AG20443 (cell line): ENCODE data around the gene TMEM150B.

ENCODE experiments used
- DNase-seq: peaks from one replicate; pipeline ENCODE4 v3.0.0; 2012; ENCODE audit warnings: low spot score, mixed read lengths

Gene TMEM150B

DNA sequence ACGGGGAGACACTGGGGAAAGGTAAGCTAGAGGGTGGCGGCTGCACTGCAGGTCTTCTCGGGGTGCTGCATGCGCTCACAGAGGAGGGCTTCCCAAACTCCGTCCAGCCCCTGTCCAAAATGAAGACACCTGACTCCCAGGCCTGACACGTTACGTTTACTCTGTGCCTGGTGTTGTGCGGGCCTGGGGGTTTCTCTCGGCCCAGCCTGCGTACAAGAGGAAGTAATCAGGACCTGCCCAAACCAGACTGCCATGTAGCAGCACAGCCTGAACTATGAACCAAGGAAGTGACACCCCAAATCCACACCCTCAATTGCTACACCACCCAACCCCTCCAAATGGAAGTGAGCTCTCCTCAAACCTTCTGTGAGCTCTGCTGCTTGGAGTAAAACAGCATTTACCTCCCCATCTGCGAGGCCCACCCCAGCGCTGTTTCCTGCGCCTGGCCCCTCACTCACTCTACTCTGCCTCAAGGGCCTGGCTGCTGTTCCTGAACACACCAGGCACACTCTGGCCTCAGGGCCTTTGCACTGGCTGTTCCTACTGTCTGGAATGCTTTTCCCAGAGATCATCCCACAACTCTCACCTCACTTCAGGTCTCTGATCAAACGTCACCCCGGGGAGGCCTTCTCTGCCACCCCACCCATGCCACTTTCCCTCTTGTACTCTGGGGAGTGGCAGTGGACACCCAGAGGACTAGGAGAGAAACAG, 48.3 kb downstream of the TMEM150B start:
- DNase-seq = no peak

DNA sequence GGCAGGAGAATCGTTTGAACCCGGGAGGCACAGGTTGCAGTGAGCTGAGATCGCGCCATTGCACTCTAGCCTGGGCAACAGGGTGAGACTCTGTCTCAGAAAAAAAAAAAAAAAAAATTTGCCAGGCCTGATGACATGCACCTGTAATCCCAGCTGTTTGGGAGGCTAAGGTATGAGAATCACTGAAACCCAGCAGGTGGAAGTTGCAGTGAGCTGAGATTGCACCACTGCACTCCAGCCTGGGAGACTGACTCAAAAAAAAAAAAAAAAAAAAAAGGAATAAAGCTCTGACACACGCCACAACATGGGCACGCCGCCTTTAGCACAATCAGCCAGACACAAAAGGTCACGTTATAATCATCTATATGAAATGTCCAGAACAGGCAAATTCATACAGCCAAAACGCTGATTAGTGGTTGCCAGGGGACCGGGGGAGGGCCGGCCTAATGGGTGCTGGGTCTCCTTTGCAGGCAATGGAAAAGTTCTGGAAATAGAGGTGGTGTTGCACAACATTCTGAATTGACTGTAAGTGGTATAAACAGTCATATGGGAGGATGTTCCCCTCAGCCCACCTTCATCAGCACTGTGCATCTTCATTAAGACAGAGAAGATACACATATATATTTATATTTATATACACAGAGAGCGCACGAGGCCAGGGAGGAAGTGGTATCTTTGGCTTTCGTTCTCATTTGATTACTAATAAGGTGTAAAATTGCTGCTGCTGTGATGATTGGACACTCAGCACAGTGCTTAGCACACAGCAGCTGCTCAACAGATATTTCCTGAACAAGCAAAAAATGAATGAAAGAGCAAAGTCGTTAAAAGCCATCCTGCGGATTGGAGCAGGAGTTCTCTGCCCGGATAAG, 49.1 kb downstream of the TMEM150B start:
- no peak for DNase-seq

DNA sequence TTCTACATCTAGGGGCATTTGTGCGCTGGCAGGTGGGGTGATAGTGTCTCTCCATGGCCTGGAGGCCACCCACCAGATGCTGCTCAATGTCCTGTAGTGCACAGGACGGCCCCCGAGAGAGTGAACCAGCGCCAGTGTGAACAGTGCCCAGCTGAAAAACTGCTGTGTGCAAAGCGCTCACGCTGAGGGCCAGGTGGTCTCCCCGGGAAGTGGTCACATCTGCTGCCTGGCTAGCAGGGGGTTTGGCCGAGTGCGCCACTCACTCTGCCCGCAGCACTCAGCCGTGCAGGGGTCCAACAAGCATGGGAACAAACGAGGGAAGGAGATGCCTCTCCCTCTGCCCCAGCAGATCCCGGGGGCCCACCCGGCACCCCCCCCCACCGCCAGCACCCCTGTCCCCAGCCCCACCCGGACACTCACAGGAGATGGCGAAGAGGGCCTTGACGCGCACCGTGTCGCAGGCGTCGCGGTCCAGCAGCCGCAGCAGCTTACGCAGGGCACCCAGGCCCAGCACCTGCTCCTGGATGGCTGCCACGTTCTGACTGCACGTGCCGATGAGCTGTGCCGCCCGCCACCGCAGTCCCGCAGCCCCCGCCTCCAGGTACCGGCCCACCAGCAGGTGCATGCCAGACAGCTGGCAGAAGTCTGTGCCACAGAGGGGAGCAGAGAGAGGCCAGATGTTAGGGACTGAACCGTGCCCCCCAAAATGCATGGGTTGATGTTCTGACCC, 51.0 kb downstream of the TMEM150B start:
- DNase-seq = no peak

DNA sequence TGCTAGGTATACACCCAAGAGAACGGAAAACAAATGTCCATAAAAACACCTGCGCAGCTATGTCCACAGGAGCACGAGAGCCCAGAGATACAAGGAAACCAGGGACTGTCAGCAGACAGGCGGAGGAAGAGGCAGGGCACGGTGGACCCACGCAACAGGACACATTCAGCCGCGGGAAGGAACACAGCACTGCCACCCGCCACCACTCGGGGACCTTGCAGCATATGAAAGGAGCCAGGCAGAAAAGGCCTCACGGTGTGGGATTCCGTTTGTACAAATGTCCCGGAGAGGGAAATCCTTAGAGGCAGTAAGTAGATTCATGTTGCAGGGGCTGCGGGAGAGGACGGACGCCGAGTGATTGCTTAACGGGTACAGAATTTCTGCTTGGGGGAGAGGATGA, 53.0 kb downstream of the TMEM150B start:
- DNase-seq = no peak

DNA sequence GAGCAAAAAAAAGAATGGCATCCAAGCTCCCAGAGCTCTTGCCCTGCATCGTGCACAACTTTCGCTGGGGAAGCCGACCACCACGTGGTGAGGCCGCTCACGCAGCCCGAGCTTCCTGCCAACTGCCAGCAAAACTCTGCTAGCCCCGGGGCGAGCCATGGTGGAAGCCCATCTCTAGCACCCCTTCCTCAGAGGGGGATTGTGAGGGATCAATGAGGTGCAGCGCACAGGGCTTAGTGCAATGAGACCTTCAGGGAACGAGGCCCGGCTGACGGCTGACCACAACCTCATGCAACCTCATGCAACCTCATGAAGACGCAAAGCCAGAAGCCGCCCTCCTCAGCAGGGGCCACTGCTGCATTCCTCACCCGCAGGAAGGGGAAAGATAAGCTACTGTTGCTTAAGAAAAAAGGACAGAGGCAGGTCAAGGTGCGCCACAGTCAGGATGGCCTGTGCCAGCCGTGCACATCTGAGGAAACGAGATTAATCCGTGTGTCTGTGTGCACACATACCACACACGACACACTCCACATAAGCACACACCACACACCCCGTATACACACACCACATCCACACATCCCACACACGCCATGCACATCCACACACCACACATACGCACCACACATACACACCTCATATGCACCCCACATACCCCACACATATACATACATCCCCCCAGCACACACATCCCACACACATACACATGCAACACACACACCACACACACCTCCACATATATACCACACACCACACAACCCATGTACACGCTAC, 54.8 kb downstream of the TMEM150B start:
- DNase-seq = no peak

DNA sequence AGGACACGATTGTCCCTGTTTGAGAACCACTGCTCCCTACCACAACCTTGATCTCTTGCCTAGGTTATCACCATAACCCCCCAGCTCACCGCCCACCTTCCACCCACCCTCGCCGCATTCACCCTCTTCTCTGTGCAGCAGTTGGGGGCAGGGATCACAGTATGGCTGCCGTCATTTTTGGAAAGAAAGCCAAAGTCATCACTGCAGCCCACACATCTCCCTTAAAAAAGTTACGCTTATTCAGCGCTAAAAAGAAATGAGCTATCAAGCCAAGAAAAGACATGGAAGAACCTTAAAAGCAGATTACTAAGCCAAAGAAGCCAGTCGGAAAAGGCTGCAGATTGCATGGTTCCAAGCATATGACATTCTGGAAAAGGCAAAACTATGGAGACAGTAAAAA, 55.8 kb downstream of the TMEM150B start:
- no peak for DNase-seq

DNA sequence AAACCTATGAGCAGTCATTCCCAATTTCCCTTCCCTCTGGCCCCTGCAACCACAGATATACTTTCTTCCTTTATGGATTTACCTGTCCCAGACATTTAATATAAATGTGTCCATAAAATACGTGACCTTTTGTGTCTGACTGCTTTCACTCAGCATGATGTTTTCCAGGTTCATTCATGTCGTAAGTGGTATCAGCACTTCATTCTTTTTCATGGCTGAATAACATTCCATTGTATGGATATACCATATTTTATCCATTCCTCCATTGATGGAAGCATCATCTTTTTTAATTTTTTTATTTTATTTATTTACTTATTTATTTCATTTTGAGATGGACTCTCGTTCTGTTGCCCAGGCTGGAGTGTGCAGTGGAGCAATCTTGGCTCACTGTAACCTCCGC, 58.3 kb downstream of the TMEM150B start:
- no peak for DNase-seq

DNA sequence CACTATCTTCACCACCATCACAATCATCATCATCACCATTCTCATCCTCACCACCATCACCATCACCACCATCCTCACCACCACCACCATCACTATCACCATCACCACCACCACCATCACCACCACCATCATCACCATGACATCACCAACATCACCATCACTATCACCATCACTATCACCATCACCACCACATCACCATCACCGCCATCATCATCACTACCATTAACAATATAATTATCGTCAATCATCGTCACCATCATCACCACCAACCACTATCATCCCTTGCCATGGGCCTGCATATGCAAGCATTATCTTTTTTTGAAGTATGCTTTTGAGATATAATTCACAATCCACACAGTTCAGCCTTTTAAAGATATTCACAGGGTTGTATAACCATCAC, 58.7 kb downstream of the TMEM150B start:
- DNase-seq = no peak

DNA sequence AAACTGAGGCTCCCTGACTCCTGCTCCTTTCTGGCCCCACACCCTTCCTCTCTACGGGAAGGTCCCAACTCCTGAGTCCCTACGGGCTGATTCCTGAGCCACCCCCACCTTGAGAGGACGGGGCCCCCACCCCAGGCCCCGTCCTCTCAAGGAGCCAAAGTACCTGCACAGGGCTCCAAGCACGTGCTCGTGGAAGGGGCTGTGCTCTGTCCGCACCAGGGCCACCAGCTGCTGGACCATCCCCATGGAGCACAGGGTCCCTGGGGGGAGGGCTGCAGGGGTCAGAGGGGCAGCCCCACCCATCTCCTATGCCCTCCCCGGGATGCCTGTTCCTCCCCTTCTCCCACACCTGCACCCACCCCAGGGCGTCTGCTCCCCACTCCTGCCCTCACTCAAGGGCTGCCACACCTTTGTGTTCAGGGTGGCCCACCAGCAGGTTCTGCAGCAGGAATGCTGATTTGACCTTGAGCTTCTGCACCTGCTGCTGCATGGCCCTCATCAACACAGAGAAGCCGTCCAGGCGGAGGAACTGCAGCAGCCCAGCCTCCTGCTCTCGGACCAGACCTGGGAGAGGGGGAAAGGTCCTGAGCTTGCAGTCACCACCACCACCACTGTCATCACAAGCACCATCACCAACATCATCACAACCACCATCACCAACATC, 59.3 kb downstream of the TMEM150B start:
- DNase-seq = no peak

DNA sequence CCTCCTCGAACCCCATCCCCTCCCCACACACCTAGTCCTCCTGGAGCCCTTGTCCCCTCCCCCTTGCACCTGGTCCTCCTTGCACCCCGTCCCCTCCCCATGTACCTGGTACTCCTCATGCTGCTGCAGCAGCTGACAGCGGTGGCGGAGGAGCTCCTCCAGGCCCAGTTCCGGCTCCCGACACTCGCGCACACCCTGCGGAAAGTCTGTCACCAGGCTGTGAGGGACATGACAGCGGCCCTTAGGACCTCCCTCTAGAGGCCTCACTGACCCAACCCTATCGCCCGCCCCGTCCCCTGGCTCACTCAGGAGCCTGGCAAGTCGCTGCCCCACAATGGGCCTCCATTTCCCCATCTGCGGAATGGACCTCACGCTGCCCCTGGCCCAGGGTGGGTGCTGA, 60.0 kb downstream of the TMEM150B start:
- DNase-seq = no peak

DNA sequence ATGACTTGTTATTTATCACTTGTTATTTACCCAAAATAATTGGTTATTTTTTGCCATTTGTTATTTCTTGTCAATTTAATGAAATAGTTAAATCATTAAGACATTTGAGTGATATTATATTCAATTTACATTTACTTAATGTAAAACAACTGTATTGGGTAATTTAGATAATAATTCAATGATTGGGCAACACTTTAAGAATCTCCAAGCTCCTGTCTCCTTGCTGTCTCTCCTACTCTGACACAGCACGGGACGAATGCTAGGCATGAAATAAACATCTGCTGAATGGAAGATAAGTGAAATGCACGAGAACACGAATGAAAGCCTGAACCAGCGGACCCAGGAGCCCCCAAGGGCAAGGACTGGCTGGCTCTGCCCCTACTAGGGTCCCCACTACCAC, 60.6 kb downstream of the TMEM150B start:
- no peak for DNase-seq
